ENCODE results near the gene SIRT2. TPM values are rescaled to one million over a fixed set of nuclear protein-coding genes. Genes with fewer than 3 reads are reported as not detected.
A peak's percentile ranks its signal among the peaks of the same experiment; 100 is the strongest.

Gene SIRT2
- polyA plus RNA-seq, 1 experiment: 45.5 TPM

DNA sequence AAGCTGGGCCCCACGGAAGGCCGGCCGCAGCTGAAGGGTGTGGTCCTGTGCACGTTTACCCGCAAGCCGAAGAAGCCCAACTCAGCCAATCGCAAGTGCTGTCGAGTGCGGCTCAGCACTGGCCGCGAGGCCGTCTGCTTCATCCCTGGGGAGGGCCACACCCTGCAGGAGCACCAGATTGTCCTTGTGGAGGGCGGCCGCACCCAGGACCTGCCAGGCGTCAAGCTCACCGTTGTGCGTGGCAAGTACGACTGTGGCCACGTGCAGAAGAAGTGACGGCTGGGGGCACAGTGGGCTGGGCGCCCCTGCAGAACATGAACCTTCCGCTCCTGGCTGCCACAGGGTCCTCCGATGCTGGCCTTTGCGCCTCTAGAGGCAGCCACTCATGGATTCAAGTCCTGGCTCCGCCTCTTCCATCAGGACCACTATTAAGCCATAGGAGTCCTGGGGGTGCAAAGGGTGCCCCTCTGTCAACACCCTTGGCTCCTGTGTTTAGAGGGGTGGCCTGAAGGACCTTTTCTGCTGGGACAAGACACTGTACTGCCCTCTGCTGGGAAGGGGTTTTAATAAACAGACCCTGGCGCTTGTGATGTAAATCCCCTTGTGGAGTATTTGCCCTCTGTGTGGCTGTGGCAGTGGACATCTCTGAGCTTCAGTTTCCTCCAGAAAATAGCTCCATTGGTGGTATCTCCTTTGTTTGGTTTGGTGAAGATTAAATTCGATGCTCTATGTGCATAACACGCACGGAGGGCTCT is 33.2 kb upstream of the SIRT2 start:
- CTCF ChIA-PET: interaction anchor here (0.6 to 2.2 kb wide), 13 partner anchors 15 to 943 kb away, joined by 3 to 11 read pairs (median 3); partner anchors contain the start of gene FAM98C
- DNase-seq (ENCODE audit: low read depth, low spot score): no peak
- H3K4me3 ChIP-seq (ENCODE audit: low read depth, low read length): no peak overlapping the region

DNA sequence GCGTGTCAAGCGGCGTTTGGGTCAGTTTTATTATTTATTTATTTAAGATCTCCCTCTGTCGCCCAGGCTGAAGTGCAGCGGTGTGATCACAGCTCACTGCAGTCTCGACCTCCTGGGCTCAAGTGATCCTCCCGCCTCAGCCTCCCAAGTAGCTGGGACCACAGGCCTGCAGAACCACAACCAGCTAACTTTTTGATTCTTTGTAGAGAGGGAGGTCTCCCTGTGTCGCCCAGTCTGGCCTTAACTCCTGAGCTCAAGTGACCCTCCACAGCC is 32.0 kb upstream of the SIRT2 start:
- Histone ChIP-seq H3K27ac (ENCODE audit: low read depth, low read length) (peak overlapping the region; percentile 57), H3K27me3 (ENCODE audit: control insufficient read depth, insufficient read depth, low read length) (no peaks in the 10 kb centered on the region), H3K4me3 (ENCODE audit: low read depth, low read length) (peak overlapping the region; percentile 99), H3K9me3 (ENCODE audit: control insufficient read depth, insufficient read depth, low read length) (peaks cover 10% of the 10 kb centered on the region)
- ChIA-PET POLR2A (interaction anchor here (1.9 kb wide), 1 partner anchor 32 kb away, joined by 6 read pairs; the partner anchor contains the start of genes NFKBIB and SIRT2), CTCF (interaction anchor here (1.3 to 2.6 kb wide), 6 partner anchors 24 to 529 kb away, joined by 3 to 18 read pairs (median 6); partner anchors contain the start of gene FAM98C)
- TF ChIP-seq CTCF (IDR thresholded peaks at IDR 0.05; ENCODE audit: low read depth, low read length): no peak
- no peak for DNase-seq (ENCODE audit: low read depth, low spot score)

More for the DNA sequence above, 33.2 kb upstream of the SIRT2 start:
- peak; percentile 38 for TF ChIP-seq CTCF (IDR thresholded peaks at IDR 0.05; ENCODE audit: low read depth, low read length)
- Histone ChIP-seq H3K27me3 (ENCODE audit: control insufficient read depth, insufficient read depth, low read length) (no peaks in the 10 kb centered on the region), H3K27ac (ENCODE audit: low read depth, low read length) (no peak overlapping the region), H3K9me3 (ENCODE audit: control insufficient read depth, insufficient read depth, low read length) (peaks cover 10% of the 10 kb centered on the region)
- POLR2A ChIA-PET: interaction anchor here (0.5 to 1.1 kb wide), 2 partner anchors 9 to 24 kb away, joined by 3 to 5 read pairs; no protein-coding TSS in a partner anchor

DNA sequence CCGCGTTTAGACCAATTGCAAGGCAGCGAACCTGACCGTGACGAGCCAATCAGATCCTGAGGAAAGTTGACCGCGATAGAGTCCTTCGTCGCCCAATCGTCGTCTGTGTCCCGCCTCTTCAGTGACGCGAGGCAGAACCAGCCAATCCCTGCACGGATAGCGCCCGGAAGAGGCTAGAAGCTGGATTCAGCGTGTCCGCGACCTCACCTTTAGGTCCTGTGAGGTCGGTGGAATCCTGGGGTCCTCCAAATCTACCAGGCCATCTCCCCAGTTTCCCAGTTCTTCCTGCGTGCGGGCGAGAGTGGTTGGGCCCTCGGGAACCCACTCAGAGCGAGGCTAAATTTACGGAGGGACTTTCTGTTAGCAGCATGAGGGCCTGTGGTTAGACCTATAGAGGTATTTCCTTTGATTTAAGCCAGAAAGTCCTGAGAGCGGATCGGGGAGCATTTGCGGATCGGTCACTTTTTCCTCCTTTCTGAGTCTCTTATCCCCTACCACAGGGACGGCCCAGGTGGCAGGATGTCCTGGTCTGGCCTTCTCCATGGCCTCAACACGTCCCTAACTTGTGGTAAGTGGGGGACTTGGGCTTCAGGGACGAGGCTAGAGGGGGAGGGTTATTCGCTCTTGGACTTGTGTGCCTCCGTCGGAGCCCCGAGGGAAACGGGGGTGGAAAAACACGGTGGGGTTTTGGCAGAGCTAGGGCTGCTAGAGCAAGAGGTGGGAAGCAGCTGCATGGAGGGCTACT is 31.5 kb upstream of the SIRT2 start, which contains the start of gene MRPS12:
TSS of gene MRPS12 (plus strand) at position 169 of the 745 bp plus-strand sequence. CDS start at position 520, 351 bp downstream.
- POLR2A ChIA-PET: interaction anchor here (1.0 to 1.9 kb wide), 7 partner anchors 9 to 312 kb away, joined by 4 to 8 read pairs (median 6); partner anchors contain the start of genes ACTN4, EIF3K, HNRNPL and NFKBIB

DNA sequence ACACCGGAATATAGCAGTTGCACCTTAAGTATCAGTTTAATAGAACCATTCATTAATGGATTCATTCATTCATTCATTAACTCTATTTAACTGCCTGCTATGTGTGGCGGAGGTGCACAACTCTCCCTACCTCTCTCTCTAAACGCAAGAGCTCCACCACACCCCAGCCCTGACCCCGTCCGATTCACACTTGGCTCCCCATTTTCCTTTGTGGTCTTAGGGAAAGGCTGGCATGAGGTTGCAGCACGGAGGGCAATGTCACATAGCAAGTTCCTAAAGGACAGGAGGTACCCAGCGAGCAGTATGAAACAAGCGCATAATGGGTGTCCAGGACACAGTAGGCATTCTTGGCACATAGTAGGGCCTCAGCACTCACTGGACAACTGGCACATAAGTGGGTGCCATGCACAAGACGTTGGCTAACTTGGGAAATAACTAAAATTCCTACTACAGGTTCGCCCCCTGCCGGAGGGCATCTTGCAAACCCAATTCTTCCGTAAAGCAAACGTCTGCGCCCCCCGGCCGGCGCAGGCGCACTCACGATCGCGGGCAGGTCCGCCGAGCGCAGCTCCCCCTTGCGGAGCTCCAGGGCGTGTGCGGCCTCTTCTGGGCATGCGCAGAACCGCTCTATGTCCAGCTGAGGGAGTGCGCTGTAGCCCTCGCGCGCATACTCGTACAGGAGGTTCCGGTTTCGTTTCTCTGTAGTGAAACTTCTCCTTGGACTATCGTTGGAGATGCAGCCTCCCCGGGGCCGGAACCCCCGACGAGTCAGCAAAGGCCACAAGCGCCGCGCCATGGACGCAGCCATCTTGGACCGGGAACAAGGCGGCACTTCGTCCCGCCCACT is 30.7 kb upstream of the SIRT2 start, which contains the start of gene SARS2:
TSS of gene SARS2 (minus strand) at position 835 of the 847 bp plus-strand sequence. CDS start at position 808, 27 bp downstream.
- TF ChIP-seq CTCF (IDR thresholded peaks at IDR 0.05; ENCODE audit: low read depth, low read length): peak; percentile 98
- H3K9me3 ChIP-seq (ENCODE audit: control insufficient read depth, insufficient read depth, low read length): peaks cover 9% of the 10 kb centered on the region
- DNase-seq (ENCODE audit: low read depth, low spot score): peak; percentile 90
- ChIA-PET CTCF (interaction anchor here (0.5 to 2.9 kb wide), 57 partner anchors 9 to 695 kb away, joined by 3 to 23 read pairs (median 4); partner anchors contain the start of genes ACTN4, CAPN12, FAM98C and FBXO17), POLR2A (interaction anchor here (1.0 to 1.9 kb wide), 7 partner anchors 10 to 311 kb away, joined by 4 to 8 read pairs (median 6); partner anchors contain the start of genes ACTN4, EIF3K, HNRNPL and NFKBIB)
- peak within 1 kb of the TSS; percentile 99 for H3K4me3 ChIP-seq (ENCODE audit: low read depth, low read length)
- H3K27ac ChIP-seq (ENCODE audit: low read depth, low read length): peak within 1 kb of the TSS; percentile 86
- no peaks in the 10 kb centered on the region for H3K27me3 ChIP-seq (ENCODE audit: control insufficient read depth, insufficient read depth, low read length)

More for the DNA sequence above, 31.5 kb upstream of the SIRT2 start, which contains the start of gene MRPS12:
- Histone ChIP-seq H3K4me3 (ENCODE audit: low read depth, low read length) (peak within 1 kb of the TSS; percentile 99), H3K27ac (ENCODE audit: low read depth, low read length) (peak within 1 kb of the TSS; percentile 86), H3K9me3 (ENCODE audit: control insufficient read depth, insufficient read depth, low read length) (peaks cover 10% of the 10 kb centered on the region), H3K27me3 (ENCODE audit: control insufficient read depth, insufficient read depth, low read length) (no peaks in the 10 kb centered on the region)
- DNase-seq (ENCODE audit: low read depth, low spot score): peak; percentile 99
- CTCF ChIA-PET: interaction anchor here (0.5 to 2.9 kb wide), 49 partner anchors 8 to 696 kb away, joined by 3 to 23 read pairs (median 4); partner anchors contain the start of genes ACTN4, CAPN12, FAM98C and FBXO17
- no peak for TF ChIP-seq CTCF (IDR thresholded peaks at IDR 0.05; ENCODE audit: low read depth, low read length)

Measured in AG04450 (cell line).